HAP-1 (cell line): ENCODE measurements around the gene AGAP6.
"Not testable (repeated sequence)": the region's sequence is repeated elsewhere in the genome, so short reads cannot be mapped to it uniquely, and the experiment has no call there.

Experiments used
- DNase-seq, 2 experiments: peaks; one replicate each; pipeline ENCODE4 v3.0.0-alpha.2; 2016 to 2020; ENCODE audit warnings: low spot score in 2 of 2
- H3K27me3 ChIP-seq: fragments of 250-450 bp; sonication (Bioruptor Pico); 2 replicates; pipeline ENCODE4 v1.5.1; 2020; ENCODE audit warnings: low read depth, mild to moderate bottlenecking, moderate library complexity
- H3K36me3 ChIP-seq: fragments of 250-450 bp; sonication (Bioruptor Pico); replicated peaks from 2 replicates; pipeline ENCODE4 v1.5.1; 2020; ENCODE audit warnings: mild to moderate bottlenecking
- H3K4me1 ChIP-seq: fragments of 250-450 bp; sonication (Bioruptor Pico); 2 replicates; pipeline ENCODE4 v1.5.1; 2020; ENCODE audit warnings: mild to moderate bottlenecking
- H3K4me3 ChIP-seq: fragments of 250-450 bp; sonication (Bioruptor Pico); 2 replicates; pipeline ENCODE4 v1.5.1; 2020; ENCODE audit warnings: mild to moderate bottlenecking, moderate library complexity
- H3K9me3 ChIP-seq: fragments of 250-450 bp; sonication (Bioruptor Pico); 2 replicates; pipeline ENCODE4 v1.5.1; 2020; ENCODE audit warnings: mild to moderate bottlenecking, moderate library complexity
- in situ Hi-C: fragments of 300-500 bp; cut with MboI; formaldehyde crosslinking; loops from 3 replicates; pipeline ENCODE4 v1.14.3; 2020; ENCODE audit warnings: low sequenced_read_pairs, inconsistent platforms, mixed read lengths

AGAP6 gene

DNA sequence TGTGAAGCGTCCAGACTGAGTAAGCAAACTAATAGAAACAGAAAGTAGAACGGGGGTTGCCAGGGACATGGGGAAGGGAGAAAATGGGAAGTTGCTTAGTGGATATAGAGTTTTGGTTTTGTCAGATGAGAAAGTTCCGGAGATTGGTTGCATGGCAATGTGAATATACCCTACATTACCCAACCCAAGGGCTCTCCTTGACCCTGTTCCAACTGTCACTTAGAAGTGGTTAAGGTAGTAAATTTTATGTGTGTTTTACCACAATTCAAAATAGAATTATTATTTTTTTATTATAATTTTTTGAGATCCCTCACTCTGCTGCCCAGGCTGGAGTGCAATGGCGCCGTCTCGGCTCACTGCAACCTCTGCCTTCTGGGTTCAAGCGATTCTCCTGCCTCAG lies 25.8 kb downstream of the AGAP6 start:
- in situ Hi-C loops, H3K27me3 ChIP-seq, H3K9me3 ChIP-seq, H3K4me3 ChIP-seq, H3K4me1 ChIP-seq, H3K36me3 ChIP-seq, DNase-seq: not testable (repeated sequence)

DNA sequence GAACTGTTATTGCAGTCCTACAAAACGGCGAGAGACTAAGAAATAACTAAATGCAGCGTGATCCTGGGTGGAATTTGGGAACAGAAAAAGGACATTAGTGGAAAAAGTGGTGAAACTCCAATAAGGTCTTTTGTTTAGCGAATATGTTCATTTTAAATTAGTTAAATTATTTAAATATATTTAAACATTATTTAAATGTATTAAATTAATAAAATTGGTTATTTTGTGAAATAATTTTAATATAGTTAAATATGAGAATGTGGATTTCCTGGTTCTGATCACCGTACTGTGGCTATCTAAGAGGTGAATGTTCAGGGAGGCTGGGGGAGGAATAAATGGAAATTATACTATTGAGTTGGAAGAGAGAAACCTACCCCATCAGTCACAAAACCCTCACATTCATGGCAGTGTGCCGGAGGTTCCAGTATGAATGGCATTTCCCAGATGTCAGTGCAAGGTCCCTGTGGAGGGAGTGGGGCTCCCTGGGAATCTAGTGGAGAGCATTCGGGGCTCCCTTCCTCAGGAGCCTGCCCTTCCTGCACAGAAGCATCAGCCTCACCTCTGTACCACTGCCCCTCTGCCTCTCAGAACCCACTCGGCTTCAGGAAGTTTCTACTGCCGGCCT lies 27.5 kb downstream of the AGAP6 start:
- in situ Hi-C loops, H3K4me1 ChIP-seq, H3K9me3 ChIP-seq, H3K4me3 ChIP-seq, DNase-seq, H3K36me3 ChIP-seq, H3K27me3 ChIP-seq: not testable (repeated sequence)

DNA sequence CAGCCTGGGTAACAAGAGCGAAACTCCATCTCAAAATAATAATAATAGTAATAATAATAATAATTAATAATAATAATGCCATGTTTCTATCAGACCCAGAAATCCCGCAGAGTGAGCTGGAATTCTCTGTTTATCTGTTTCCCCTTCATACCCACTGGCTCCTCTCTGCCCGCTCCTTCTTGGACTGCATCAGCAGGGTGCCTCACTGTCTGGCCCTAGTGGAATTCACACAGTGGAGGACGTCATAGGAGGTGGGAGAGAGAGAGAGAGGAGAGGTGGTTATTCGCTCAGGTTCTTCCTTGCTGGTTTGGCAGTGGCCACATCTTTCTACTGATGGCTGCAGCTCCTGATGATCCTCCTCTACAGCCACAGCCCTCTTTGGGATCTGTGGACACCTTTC lies 28.7 kb downstream of the AGAP6 start:
- H3K9me3 ChIP-seq, H3K36me3 ChIP-seq, H3K27me3 ChIP-seq, DNase-seq, H3K4me1 ChIP-seq, in situ Hi-C loops, H3K4me3 ChIP-seq: not testable (repeated sequence)

DNA sequence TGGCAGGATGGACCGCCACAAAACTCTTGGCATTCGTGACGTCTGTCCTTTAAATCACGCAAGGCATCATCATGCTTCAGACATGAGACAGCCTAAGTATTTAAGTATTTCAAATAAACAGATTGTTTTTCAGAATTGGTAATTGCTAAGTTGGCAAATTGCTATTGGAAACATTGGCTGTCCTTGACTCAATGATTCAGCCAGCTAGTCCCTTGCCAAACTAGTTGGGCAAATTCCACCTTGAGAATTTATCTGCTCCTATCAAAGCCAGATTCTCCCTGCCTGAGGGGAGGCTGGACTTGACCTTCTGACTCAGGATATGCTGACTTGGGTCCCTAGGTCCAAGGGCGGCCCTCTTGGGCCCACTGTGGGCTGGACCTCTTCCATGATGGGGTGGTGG lies 29.4 kb downstream of the AGAP6 start:
- H3K4me3 ChIP-seq, in situ Hi-C loops, DNase-seq, H3K4me1 ChIP-seq, H3K27me3 ChIP-seq, H3K36me3 ChIP-seq, H3K9me3 ChIP-seq: not testable (repeated sequence)

DNA sequence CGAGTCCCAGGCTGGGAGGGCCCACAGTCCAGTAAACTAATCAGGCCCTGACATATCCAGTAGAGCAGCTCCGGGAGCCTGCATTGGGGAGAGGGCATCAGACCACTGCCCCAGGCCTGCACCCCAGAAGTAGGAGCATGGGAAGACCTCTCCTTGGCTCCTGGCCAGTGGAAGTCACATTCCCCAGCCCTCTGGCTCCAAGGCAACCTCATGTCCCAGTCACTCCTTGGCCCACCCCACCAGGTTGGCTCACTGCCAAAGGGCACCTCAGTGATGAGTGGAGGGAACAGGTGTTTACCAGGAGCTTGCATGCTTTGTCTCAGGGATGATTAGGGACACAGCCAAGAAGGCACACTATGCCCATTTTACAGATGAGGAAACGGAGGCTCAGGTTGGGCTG lies 31.1 kb downstream of the AGAP6 start:
- H3K27me3 ChIP-seq, H3K36me3 ChIP-seq, in situ Hi-C loops, H3K9me3 ChIP-seq, DNase-seq, H3K4me3 ChIP-seq, H3K4me1 ChIP-seq: not testable (repeated sequence)

DNA sequence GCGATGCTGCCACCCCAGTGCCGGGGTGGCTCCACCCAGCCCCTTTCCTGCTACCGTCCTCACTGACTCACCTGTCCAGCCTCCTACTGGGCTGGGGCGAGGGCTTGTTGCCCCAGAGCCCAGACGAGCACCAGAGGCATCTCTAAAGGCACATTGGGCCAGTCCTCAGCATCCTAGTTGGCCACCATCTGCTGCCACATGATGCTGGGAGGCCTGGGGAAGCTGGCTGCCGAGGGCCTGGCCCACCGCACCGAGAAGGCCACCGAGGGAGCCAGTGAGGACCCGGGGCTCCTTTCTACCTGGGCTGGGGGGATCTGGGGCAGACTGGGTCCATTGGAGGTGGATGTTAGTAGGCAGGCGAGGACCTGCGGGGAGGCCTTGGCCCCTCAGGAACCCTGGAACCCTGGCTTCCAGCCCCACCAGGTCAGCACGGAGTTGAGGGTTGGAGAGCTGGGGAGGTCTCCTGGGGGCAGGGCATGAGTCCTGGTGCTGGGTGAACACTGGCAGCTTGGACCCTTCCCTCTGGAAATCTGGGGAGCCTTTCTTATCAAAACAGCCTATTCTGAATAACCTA lies 32.3 kb downstream of the AGAP6 start:
- H3K9me3 ChIP-seq, DNase-seq, in situ Hi-C loops, H3K4me1 ChIP-seq, H3K4me3 ChIP-seq, H3K27me3 ChIP-seq, H3K36me3 ChIP-seq: not testable (repeated sequence)

DNA sequence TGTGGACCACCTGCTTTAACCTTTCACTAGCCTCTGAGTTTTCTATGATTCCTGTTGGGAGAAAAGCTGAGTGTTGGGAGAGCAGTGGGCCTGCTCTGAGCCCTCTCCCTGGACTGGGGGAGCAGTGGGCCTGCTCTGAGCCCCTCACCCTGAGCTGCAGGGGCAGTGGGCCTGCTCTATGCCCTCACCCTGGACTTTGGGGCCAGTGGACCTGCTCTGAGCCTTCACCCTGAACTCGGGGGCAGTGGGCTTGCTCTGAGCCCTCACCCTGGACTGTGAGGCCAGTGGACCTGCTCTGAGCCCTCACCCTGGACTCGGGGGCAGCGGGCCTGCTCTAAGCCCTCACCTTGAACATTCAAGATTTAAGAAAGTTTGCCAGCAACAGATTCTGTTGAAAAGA lies 33.4 kb downstream of the AGAP6 start:
- no peak for DNase-seq
- H3K9me3 ChIP-seq = no peaks in the 10 kb centered on the region
- no peak overlapping the region for H3K4me3 ChIP-seq
- H3K4me1 ChIP-seq = no peaks in the 10 kb centered on the region
- no peaks in the 10 kb centered on the region for H3K36me3 ChIP-seq
- H3K27me3 ChIP-seq = no peaks in the 10 kb centered on the region
- in situ Hi-C loops = no loop called here

DNA sequence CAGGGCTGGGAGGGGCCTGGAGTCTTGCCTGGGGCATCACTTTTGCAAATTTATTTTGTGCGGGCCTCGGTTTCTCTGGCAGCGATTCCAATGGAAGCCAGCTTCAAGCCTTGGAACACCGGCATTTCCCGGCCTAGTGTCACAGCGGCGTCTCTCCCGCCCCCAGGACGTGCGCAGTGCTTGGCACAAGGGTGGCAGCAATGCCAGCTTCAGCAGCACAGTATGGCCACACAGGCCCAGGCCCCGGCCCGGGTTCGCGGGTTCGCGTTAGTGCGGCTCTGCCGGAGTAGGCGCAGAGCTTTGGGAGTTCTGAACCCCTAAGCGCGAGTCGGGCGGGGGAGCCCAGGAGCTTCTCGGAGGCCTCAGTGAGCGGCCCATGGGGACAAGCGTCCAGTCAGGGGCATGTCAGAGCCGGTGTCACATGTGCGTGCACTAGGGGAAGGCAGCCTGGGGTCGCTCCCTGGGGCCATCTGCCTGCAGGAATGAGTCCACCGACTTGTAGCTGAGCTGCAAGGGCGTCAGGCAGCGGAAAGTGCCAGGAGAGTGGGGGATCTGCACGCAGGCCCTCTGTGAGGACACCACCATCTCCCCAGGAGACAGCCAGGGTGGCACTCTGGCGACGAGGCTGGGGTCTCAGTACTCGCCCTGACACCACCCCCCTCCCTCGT lies 36.6 kb downstream of the AGAP6 start:
- H3K27me3 ChIP-seq, DNase-seq, H3K4me1 ChIP-seq, H3K36me3 ChIP-seq, in situ Hi-C loops, H3K4me3 ChIP-seq, H3K9me3 ChIP-seq: not testable (repeated sequence)

DNA sequence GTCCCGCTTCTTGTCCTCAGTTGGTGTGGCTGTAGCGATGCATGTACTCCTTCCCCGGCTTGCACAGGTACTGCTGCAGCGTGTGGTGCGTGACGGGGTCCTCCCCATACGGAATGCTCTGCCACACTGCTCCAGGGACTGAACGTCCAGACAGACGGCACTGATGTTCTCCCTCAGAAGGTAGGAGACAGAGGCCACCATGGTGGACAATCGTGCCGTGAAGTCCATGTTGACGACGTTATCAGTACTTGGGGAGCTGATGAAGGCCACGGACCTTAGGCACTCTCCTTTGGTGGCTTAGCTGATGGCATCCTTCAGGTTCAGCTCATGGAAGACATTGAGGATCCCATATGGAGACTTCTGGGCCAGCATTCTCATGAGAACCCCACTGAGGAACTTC lies 37.4 kb downstream of the AGAP6 start:
- Histone ChIP-seq H3K4me1 (no peaks in the 10 kb centered on the region), H3K27me3 (no peaks in the 10 kb centered on the region), H3K9me3 (no peaks in the 10 kb centered on the region), H3K36me3 (no peaks in the 10 kb centered on the region), H3K4me3 (no peak overlapping the region)
- in situ Hi-C loops = no loop called here
- DNase-seq = no peak

DNA sequence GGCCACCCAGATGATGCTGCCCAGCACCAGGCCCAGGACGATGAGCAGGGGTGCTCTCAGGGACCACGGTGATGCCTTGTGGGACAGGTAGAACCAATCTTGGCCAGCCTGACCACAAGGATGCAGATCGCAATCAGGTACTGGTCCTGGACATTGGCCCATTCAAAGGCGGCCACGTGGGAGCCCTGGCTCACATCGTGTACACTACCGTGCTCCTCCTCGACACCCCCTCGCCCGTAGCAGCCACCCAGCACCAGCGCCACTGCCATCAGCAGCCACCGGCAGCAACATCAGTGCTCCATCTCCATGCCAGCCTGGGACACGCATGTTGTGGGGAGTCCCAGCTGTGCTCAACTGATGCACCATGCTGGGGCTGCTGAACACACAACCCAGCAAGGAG lies 39.0 kb downstream of the AGAP6 start:
- no peaks in the 10 kb centered on the region for H3K27me3 ChIP-seq
- H3K4me3 ChIP-seq = no peak overlapping the region
- no peak for DNase-seq
- in situ Hi-C loops = no loop called here
- no peaks in the 10 kb centered on the region for H3K9me3 ChIP-seq
- no peaks in the 10 kb centered on the region for H3K4me1 ChIP-seq
- no peaks in the 10 kb centered on the region for H3K36me3 ChIP-seq

DNA sequence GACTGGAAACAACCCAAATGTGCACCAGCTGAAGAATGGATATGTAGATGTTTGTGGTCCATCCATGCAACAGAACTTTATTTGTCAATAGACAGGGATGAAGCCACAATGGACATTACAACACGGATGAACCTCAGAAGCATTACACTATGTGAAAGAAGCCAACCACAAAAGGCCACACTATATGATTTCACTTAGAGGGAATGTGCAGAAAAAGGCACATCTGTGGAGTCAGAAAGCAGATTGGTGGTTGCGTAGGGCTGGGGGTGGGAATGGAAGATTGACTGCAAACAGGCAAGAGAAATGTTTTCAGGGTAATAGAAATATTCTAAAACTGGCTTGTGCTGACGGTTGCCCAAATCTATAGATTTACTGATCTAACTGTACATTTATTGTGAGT lies 45.3 kb downstream of the AGAP6 start:
- in situ Hi-C loops = no loop called here
- no peak for DNase-seq
- no peaks in the 10 kb centered on the region for H3K9me3 ChIP-seq

DNA sequence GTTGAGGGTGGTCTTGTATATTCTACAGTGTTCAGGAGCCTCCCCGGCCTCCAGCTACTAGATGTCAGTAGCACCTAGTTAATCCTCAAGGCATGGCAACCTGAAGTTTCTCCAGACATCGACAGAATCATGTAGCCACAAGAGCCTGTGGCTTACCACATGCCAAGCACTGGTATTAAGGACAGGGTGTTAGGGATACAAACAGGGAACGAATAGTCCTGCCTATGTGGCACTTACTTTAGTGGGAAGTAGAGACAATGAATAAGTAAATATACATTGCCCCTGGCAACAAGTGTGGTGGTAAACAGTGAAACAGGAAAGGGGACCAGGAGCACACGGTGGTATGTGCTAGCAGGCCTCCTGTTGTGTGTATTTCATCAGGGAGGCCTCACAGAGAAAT lies 47.1 kb downstream of the AGAP6 start:
- in situ Hi-C loops, H3K36me3 ChIP-seq, DNase-seq, H3K4me1 ChIP-seq, H3K4me3 ChIP-seq, H3K9me3 ChIP-seq, H3K27me3 ChIP-seq: not testable (repeated sequence)

More for the DNA sequence above, 45.3 kb downstream of the AGAP6 start:
- Histone ChIP-seq H3K4me3 (no peak overlapping the region), H3K36me3 (no peaks in the 10 kb centered on the region), H3K27me3 (no peaks in the 10 kb centered on the region), H3K4me1 (no peaks in the 10 kb centered on the region)

DNA sequence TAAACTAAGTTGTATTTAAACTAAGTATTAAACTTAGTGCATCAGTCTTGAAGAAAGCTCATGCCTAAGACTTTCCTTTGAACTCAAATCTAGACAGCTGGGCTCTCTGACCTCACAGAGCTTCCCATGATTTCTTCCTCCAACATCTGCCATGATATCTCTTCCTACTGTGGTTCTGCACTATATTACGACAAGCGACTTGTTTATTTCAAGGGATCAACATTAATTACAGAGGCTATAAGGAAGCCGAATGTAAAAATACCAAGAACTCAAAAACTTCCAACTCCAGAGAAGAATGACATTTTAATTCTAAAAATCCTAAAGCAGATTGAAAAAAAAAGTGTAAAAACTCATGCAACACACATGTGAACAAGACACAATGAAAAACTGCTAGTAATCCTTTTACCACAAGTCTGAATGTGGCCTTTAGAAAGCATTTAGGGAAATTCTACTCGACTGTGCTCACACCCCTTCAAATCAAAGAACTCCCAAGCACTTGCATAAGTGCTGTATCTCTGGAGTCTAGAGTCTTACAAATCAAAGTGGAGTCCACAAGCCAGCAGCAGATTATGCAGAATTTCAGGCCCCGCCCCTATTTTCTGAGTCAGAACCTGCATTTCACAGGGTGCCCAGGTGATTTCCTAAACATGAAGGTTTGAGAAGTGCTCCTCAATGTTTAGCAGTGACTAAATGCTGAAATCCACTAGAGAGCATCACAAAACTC lies 56.9 kb downstream of the AGAP6 start:
- H3K27me3 ChIP-seq = no peaks in the 10 kb centered on the region
- H3K36me3 ChIP-seq = no peaks in the 10 kb centered on the region
- H3K4me1 ChIP-seq = no peaks in the 10 kb centered on the region
- H3K4me3 ChIP-seq = no peak overlapping the region
- no peak for DNase-seq
- in situ Hi-C loops = no loop called here
- no peaks in the 10 kb centered on the region for H3K9me3 ChIP-seq

DNA sequence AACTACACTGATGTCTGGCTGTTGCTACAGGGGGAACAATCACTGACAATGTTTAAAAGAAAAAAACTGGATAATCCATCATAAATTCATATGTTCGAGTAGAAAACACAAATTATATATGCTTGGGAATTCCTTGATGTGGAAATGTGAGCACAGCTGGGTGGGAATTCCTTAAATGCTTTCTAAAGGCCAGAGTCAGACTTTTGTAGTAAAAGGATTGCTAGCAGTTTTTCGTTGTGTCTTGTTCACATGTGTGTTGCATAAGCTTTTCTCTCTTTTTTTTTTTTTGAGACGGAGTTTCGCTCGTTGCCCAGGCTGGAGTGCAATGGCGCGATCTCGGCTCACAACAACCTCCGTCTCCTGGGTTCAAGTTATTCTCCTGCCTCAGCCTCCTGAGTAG lies 58.3 kb downstream of the AGAP6 start:
- H3K27me3 ChIP-seq, H3K4me1 ChIP-seq, H3K4me3 ChIP-seq, DNase-seq, in situ Hi-C loops, H3K36me3 ChIP-seq, H3K9me3 ChIP-seq: not testable (repeated sequence)
